Prostate gland (tissue), 2 donors: Measurements from ENCODE around the gene ATP8B3.

Experiments
- CTCF ChIP-seq, 4 experiments: fragments of 200-600 bp in 2 of 4; fragments of 450-650 bp in 2 of 4; sonication (generic) in 2 of 4; IDR thresholded peaks; 1 replicate in 3 of 4; 2 replicates in 1 of 4; pipeline ENCODE4 v1.5.1; 2016 to 2019; ENCODE audit warnings: antibody characterized with exemption in 4 of 4, mild to moderate bottlenecking in 2 of 4, moderate library complexity in 2 of 4
- POLR2A ChIP-seq: fragments of 450-650 bp; IDR thresholded peaks from one replicate; pipeline ENCODE4 v1.6.1; 2016; ENCODE audit warnings: antibody characterized with exemption, mild to moderate bottlenecking

GRCh38 chr19:1814833-1815604 is 2.9 kb upstream of the ATP8B3 start:
- no peak for TF ChIP-seq CTCF (IDR thresholded peaks at IDR 0.05)
- no peak for TF ChIP-seq POLR2A
